ENCODE data around the gene SUN2.

DNA sequence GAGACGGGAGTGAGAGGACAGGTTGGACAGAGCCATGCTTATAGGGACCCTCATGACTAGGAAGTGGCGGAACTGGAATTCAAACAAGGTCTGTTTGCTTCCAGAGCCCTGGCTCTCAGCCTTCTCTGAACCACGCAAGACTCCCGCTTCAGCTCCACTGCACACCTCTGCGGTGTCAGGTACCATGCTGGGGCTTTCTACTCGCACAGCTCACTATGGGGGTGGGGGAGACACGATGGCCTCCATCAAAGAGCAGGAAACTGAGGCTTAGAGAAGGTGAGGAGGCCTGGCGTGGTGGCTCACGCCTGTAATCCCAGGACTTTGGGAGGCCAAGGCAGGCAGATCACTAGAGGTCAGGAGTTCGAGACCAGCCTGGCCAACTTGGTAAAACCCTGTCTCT, 14.2 kb downstream of the SUN2 start:
- TF ChIP-seq EZH2phosphoT487 (IDR thresholded peaks at IDR 0.05) (no peak), EZH2 (IDR thresholded peaks at IDR 0.05) (no peak)
- TF ChIP-seq, protein P1, sequence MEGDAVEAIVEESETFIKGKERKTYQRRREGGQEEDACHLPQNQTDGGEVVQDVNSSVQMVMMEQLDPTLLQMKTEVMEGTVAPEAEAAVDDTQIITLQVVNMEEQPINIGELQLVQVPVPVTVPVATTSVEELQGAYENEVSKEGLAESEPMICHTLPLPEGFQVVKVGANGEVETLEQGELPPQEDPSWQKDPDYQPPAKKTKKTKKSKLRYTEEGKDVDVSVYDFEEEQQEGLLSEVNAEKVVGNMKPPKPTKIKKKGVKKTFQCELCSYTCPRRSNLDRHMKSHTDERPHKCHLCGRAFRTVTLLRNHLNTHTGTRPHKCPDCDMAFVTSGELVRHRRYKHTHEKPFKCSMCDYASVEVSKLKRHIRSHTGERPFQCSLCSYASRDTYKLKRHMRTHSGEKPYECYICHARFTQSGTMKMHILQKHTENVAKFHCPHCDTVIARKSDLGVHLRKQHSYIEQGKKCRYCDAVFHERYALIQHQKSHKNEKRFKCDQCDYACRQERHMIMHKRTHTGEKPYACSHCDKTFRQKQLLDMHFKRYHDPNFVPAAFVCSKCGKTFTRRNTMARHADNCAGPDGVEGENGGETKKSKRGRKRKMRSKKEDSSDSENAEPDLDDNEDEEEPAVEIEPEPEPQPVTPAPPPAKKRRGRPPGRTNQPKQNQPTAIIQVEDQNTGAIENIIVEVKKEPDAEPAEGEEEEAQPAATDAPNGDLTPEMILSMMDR (IDR thresholded peaks at IDR 0.05): no peak
